Stimulated activated CD8-positive, alpha-beta memory T cell treated with anti-CD3 and anti-CD28 coated beads, Interleukin-7, amount 100 ng/mL, for 24 hours (primary cell): ENCODE data around the gene DNAJC5.
"Not testable (repeated sequence)": the region's sequence is repeated elsewhere in the genome, so short reads cannot be mapped to it uniquely, and the experiment has no call there.

Experiments
- DNase-seq: peaks from one replicate; pipeline ENCODE4 v3.0.0-alpha.2; 2020; ENCODE audit warnings: low read depth

Gene DNAJC5

DNA sequence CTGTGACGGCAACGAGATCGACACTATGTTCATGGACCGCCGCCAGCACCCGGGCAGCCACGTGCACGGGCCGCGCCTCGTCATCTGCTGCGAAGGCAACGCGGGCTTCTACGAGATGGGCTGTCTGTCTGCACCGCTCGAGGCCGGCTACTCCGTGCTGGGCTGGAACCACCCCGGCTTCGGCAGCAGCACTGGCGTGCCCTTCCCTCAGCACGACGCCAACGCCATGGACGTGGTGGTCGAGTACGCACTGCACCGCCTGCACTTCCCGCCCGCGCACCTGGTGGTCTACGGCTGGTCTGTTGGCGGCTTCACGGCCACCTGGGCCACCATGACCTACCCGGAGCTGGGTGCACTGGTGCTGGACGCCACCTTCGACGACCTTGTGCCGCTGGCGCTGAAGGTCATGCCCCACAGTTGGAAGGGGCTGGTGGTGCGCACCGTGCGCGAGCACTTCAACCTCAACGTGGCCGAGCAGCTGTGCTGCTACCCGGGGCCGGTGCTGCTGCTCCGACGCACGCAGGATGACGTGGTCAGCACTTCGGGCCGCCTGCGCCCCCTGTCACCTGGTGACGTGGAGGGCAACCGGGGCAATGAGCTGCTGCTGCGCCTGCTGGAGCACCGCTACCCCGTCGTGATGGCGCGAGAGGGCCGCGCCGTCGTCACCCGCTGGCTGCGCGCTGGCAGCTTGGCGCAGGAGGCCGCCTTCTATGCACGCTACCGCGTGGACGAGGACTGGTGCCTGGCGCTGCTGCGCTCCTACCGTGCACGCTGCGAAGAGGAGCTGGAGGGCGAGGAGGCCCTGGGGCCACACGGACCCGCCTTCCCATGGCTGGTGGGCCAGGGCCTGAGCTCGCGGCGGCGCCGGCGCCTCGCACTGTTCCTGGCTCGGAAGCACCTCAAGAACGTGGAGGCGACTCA, 32.7 kb upstream of the DNAJC5 start:
- DNase-seq = no peak

DNA sequence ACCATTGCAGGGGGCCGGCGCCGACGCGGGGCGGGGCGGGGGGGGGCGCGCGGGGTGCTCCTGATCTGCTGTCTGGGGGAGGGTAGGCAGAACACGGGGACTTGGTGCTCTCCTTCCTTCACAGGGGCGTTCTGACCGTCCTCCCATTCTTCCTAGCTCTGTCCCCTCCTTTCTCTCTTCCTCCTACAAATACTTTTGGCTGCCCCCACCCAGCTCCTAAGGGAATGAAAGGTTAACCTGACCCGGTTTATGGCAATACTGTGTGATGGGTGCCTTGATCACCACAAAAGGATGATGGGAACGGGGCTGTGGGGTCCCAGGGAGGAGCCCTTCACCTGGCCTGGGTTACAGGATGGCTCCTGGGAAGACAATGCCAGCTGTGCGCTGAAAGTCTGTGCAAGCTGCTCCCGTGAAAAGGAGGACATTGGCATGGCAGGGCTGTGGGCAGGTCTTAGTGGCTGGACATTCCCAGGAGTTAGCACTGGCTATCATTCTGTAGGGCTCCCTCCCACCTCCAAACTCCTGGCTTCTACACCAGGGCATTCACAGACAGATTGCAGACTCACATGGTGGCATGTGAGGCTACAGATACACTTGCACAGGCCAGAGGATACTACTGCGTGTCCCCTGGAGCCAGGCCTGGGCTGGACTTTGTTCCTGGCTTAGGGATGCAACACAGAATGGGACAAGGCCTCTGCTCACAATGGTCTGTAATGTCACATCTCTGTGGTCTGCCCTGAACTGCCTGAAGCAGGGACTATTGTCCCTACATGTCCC, 31.7 kb upstream of the DNAJC5 start:
- no peak for DNase-seq

DNA sequence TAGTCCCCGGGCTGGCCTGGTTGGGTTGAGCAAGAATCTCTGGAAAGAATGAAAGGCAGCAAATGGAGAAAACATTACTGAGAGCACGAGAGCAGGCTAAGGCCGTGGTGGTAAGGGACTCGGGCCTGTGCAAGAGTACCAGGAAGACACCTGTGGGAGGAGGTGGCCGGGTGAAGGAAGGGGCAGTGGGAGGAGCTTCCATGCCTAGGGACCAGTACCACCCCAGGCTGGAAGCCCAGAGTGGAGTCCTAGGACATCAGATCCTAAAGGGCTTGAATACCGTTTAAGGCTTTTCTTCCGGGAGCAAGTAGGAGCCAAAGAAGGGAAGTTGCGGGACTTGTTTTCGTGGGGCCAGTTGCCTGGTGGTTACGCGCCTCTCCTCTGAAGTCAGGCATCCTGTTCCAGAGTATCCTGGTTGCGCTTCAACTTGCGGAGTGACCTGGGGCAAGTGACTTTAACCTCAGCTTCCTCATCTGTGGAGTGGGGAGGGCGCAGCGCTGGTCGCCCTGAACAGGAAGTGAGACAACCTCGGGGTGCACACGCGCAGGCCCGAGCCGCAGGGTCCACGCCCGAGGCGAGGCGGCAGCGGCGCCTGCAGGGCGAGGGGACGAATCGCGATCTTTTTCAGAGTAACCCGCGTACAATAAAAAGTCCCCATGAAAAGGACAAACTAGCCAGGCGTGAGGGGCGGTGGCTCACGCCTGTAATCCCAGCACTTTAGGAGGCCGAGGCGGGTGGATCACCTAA, 31.0 kb upstream of the DNAJC5 start:
- DNase-seq = peak; percentile 43

DNA sequence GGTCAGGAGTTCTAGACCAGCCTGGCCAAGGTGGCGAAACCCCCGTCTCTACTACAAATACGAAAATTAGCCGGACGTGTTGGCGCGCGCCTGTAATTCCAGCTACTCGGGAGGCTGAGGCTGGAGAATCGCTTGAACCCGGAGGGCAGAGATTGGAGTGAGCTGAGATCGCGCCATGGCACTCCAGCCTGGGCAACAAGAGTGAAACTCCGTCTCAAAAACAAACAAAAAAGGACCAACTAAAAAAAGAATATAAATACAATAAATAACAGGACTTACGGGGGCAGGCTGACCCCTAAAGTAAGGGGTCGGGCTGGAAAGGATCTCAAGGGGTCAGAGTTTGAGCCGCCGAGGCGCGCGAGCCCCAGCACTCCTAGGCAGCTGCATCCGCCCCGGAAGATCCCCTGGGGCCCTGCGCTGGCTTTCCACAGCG, 30.4 kb upstream of the DNAJC5 start:
- no peak for DNase-seq

DNA sequence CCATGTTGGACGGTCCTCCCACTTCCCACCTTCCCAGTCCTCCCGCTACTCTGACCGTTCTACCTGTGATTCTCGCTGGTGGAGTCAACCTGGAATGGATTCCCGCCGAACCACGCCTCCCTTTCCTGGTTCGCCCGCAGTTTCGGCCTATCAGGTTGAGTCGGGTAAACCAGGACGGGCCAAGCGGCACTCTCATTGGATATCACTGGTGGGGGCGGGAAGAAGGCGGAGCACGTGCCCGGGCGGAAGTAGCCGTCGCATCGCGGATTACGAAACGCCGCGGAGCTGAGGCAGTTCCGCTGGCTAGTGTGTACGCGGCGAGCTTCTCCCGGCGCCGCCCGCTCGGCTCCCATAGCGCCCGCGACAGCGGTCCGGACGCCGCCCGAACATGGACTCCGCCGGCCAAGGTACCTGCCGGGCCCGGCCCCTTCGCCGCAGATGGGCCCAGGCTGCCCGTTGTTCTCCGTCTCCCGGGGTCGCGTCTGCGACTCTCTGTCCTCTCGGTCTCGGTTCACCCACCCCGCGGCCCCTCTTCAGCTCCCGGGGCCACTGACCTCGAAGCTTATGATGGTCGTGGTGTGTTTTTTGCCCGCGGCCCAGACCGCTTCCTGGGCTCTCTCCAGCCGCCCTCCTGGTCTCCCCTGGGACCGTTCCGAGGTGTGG, 29.8 kb upstream of the DNAJC5 start, which contains the start of gene TPD52L2:
TSS of gene TPD52L2 (plus strand) at position 293 of the 663 bp plus-strand sequence. CDS start at position 389, 96 bp downstream.
- peak; percentile 96 for DNase-seq

DNA sequence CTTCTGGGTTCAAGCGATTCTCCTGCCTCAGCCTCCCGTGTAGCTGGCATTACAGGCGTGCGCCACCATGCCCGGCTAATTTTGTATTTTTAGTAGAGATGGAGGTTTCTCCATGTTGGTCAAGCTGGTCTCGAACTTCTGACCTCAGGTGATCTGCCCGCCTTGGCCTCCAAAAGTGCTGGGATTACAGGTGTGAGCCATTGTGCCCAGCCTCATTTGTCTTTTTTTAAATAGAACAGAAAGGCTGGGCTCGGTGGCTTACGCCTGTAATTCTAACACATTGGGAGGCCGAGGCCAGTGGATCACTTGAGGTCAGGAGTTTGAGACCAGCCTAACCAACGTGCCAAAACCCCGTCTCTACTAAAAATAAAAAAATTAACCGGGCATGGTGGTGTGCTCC, 27.9 kb upstream of the DNAJC5 start:
- DNase-seq = not testable (repeated sequence)

DNA sequence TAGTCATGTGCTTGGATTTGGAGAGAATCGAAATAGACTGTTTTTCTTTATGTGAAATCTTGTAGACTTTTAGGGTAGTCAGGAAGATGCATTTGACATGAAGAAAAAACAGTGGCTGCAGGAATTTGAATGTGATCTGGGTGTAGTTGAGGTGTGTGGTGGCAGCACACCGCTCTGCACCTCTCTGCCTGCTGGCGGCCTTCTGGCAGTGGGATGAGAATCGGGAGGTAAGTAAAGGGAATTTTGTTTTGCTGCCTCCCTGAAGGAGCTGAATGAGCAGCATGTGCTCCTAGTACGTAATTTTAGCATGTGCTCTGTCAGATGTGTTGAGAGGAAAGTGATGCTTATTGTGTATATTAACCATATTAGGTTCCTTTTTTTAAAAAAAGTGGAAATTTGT, 26.7 kb upstream of the DNAJC5 start:
- no peak for DNase-seq

DNA sequence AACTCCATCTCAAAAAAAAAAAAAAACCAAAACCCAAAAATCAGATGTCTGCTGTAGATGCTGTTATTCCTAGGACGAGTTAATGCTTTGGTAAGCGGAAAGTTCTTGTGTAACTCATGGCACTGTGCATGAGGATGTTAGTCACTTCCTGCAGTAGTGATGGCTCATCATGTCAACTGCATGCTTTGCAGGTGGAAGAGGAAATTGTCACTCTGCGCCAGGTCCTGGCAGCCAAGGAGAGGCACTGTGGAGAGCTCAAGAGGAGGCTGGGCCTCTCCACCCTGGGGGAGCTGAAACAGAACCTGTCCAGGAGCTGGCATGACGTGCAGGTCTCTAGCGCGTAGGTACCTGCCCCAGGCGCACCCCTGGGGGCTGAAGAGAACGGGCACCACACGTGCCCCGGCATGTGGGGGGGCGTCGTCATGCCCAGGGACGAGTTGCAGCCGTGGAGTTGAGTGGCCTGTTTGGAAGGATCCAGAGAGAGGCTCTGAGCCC, 21.4 kb upstream of the DNAJC5 start:
- no peak for DNase-seq

DNA sequence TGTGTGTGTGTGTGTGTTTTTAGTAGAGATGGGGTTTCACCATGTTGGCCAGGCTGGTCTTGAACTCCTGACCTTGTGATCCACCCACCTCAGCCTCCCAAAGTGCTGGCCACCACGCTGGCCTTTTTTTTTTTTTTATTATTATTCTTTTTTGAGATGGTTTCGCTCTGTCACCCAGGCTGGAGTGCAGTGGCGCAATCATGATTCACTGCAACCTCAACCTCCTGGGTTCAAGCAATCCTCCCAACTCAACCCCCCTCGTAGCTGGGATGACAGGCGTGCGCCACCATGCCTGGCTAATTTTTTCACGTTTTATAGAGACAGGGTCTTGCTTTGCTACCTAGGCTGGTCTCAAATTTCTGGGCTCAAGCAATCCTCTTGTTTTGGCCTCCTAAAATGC, 20.7 kb upstream of the DNAJC5 start:
- DNase-seq = not testable (repeated sequence)

DNA sequence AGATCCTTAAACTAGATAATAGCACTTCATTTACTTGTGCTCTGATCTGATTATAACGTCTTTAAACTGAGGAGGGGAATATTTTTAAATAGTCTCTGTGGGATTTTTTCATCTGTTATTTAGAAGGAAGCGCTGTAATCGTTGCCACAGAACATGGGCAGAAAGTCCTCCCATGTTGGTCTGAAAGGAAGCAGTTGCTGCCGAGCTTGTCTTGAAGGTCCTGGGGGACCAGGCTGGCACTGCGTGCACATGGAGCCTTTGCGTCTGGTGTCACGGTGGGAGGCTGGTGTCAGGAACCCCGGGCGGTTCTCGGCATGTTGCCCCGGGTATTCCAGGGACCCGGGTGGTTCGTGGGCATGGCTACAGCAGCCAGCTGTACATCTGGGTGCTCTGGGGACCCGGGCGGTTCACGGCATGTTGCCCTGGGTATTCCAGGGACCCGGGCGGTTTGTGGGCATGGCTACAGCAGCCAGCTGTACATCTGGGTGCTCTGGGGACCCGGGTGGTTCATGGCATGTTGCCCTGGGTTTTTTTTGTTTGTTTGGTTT, 18.4 kb upstream of the DNAJC5 start:
- DNase-seq = no peak

DNA sequence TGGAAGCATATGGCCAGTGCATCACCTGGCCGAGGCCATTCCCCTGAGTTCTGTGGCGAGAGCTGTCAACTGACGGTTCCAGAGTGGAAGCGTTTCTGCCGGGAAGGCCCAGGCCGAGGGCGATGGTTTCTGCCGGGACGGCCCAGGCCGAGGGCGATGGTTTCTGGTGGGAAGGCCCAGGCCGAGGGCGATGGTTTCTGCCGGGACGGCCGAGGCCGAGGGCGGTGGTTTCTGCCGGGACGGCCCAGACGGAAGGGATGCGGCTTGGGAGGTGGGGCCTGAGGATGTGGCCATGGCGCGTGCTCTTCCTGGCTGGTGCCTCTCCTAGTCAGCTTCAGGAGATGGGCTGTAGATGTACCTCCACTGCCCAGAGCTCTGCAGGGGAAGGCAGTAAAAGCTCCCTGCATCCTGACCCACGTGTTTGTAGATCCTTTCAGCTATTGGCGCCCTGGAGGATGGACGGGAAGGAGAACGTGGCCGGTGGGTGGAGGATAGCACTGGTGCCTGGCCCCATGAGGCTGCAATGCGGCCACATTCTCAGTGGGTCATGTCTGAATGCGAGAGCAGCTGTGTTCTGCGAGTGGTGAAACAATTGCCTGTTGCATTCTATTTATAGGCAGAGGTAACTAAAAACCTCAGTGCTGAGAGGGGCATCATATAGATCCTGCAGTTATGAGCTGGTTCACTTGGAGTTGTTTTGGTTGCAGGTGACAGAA, 17.0 kb upstream of the DNAJC5 start:
- no peak for DNase-seq

DNA sequence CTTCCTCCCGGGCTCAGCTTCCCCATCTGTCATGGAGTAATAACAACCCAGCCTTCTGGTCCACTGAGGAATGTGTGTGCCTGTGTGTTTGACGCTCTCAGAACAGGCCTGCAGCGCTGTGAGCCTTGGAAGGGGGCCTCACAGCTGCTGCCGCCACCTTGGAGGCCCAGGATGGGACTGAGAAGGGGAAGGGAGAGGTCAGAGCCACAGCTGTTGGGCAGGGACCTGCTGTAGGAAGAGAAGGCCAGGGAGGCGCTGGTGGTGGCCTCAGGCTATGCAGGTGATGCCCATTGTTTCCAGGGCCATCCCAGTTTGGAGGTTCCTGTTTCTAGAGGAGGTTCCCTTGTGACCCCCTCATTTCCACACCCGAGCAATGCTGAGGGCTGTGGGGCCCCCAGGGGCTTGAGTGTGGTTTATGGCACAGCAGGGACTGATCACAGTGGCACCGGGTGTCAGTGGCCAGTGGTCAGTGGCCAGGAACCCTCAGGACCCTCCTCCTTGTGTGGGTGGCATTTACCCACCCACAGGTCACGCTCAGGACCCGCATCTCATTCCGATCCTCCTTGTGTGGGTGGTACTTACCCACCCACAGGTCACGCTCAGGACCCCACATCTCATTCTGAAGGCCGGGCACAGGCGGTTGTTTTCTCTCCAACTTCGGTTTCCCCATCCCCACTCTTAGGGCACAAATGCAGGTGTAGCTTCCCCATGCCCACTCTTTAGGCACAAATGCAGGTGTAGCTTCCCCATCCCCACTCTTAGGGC, 15.8 kb upstream of the DNAJC5 start:
- no peak for DNase-seq

DNA sequence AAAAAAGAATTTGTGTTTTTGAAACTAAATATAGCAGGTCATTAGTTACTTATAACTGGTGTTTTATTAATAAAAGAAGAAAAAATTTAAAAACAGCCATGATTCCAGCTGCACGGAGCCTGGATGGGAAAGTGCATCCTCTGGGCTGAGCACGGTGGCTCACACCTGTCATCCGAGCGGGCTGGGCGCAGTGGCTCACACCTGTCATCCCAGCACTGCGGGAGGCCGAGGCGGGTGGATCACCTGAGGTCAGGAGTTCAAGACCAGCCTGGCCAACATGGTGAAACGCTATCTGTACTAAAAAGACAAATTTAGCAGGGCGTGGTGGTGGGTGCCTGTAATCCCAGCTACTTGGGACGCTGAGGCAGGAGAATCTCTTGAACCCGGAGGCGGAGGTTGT, 14.0 kb upstream of the DNAJC5 start:
- not testable (repeated sequence) for DNase-seq

DNA sequence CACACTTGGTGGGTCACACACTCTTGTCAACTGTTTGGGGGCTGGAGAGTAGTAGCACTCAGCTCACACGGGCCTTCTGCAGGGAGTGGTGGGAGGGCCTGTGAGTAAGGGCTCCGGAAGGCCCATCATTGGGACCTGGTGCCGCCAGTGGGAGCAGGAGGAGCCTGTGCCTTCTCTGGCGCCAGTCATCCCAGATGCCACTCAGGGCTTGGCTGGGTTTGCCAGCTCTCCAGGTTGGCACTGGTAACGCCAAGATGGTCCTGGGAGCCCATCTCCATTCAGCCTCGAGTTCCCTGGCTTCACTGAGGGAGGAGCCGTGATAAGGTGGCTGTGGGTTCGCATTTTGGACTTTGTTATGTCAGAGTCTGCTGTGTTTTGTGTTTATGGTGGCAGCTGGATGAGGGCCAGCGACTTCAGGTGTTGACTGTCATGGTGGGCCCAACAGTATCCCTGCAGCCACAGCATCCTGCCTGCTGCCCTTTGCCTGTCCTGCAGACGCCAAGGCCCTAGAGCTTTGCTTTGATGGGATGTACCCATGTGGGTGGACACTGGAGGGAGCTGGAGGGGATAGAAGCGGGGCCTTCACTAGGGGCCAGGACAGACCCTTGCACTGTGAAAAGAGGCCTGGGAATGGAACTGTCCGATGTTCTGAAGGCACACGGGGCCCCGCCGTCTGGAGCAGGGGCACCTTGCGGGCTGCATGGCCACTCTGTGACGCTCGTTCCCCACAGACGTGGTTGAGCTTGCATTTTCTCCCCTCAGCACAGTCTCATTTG, 13.3 kb upstream of the DNAJC5 start:
- DNase-seq = no peak

DNA sequence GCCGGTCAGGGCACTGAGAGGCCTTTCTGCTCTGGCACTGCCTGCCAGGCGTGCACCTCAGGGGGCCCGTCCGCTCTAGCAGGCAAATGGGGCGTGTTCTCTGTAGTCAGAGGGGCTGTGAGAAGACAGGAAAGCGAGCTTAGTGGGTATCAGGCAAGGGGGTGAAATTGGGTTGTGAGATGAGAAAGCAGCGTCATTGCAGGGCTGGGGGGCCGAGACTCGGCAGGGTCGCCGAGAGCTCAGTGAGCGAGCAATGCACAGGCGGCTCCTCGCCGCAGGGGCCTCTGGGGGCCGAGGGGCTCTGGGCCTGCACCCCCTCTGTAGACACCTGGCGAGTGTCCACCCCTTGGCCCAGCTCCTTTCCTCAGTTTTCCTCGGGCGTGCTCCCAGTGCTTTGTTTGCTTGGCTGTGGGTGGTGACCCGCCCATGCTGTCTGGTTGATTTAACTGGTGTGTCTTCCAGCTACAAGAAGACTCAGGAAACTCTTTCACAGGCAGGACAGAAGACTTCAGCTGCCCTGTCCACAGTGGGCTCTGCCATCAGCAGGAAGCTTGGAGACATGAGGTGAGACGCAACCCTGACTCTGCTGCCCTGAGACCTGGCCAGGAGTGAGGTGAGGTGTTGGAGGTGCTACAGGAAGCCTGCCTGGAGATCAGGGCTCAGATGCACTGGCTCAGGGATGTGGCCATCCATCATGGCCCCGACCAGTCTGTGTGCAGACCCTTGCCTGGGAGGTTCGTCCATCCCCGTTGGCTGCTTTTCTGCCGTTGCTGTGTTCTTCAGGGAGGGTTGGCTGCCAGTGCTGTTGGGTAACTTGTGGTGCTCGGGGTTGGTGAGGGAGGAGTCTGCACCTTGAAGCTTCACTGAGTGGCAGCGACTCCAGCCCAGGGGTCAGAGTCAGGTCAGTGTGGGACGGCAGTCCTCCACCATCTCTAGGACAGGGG, 12.4 kb upstream of the DNAJC5 start:
- no peak for DNase-seq

DNA sequence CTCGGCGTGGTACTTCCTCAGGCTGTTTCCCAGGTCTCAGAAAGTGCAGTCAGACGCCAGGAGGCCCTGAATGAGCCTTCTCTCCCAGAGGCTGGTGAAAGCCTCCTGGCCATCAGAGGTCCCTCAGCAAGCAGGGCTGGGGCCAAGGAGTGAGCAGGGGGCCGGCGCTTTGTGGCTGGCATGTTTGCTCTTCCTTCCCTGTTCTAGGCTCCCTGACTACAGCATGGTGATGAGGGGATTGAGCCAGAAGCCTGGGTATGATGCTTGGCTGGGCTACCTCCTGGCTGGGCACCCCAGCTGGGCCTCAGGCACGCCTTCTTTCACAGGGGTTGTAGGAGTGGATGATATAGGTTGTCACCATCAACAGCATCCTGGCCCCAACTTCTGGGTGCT, 11.7 kb upstream of the DNAJC5 start:
- DNase-seq = no peak

DNA sequence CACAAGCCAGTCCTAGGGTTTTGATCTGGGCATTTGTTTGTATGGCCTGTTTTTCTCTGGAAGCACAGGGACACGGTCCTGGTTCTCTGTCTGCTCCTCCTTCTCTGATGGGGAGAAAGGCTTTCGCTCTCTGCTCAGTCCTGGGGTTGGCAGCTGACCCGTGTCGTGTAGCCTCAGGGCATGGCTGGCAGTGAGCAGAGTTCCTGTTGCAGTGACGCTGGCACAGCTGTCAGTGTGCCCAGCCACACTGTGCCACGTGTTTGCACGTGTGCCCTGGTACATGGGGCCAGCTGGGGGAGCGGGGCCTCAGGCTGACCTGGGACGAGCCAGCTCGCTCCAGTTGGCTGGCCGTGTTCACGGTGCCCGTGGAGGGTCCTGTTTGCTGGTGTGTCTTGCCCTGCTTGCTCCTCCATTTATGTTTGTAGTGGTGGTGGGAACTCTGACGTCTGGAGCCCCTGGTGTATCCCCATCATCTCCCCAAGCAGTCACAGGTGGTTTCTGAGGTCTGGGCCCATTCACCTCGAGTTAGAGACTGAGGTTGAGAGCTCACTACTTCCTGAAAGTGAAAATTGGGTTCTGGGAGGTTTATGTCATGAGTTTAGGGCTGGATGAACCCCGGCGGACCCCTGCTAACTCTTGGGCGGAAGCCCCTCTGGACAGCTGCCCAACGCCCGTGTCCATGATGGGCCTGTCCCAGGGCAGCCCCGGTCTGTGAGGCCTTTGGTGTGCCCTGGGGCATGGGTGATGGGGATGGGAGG, 10.2 kb upstream of the DNAJC5 start:
- DNase-seq = no peak
